HepG2 (cell line): ENCODE results near the gene SMIM13. TPM values are rescaled to one million over a fixed set of nuclear protein-coding genes. Genes with fewer than 3 reads are reported as not detected.

Experiments
- ATAC-seq: fragments of 200-7000 bp; cut with Tn5 transposase; 3 replicates; pipeline ENCODE4 v1.9.1; 2020; ENCODE audit warnings: mild to moderate bottlenecking, moderate library complexity
- BruUV-seq: library from RNA; stranded (reverse); fragments of 400-500 nt; replicated peaks from 2 replicates; lab custom pipeline; 2021; lab: Mats Ljungman, UMichigan
- CTCF ChIA-PET: fragments of 300-600 bp; formaldehyde crosslinking; extraction: SDS; loops from one replicate; lab custom pipeline; 2021; ENCODE audit warnings: low total read pairs, inconsistent platforms, low intra/inter-chr PET ratio; lab: Yijun Ruan, JAX
- POLR2A ChIA-PET: fragments of 350-600 bp; sonication (Branson Sonifier 250); formaldehyde crosslinking; loops from one replicate; lab custom pipeline; 2020; ENCODE audit warnings: antibody characterized with exemption, inconsistent platforms; lab: Yijun Ruan, JAX
- DNase-seq: peaks from one replicate; pipeline ENCODE4 v3.0.0-alpha.2; 2015; ENCODE audit warnings: low spot score
- FAIRE-seq: peaks from 3 replicates; lab custom pipeline; 2011; peaks lifted over from hg19 to GRCh38; lab: Jason Lieb, UNC
- H2AFZ ChIP-seq: one replicate; pipeline ENCODE4 v1.6.1; 2011; ENCODE audit warnings: low read length, inconsistent platforms
- H3K27ac ChIP-seq: fragments of 300-600 bp; 3 replicates; pipeline ENCODE4 v1.8.0; 2011; ENCODE audit warnings: mixed run types, mild to moderate bottlenecking, mixed read lengths, low read length, inconsistent platforms; ENCODE audit not compliant: insufficient read depth; ENCODE audit errors: extremely low read length
- H3K27me3 ChIP-seq, 2 experiments: fragments of 200-600 bp in 1 of 2; 2 replicates in 1 of 2; 3 replicates in 1 of 2; pipeline versions ENCODE4 v1.6.0 to v1.8.0; 2011; ENCODE audit warnings: low read length in 2 of 2, mild to moderate bottlenecking in 2 of 2, moderate library complexity in 2 of 2, inconsistent platforms in 1 of 2; ENCODE audit not compliant: insufficient read depth in 2 of 2, control insufficient read depth in 1 of 2
- H3K36me3 ChIP-seq, 2 experiments: fragments of 200-600 bp in 1 of 2; replicated peaks in 1 of 2; 2 replicates in 1 of 2; 3 replicates in 1 of 2; pipeline versions ENCODE4 v1.5.1 to v1.8.0; 2011; ENCODE audit warnings: low read length in 2 of 2, inconsistent platforms in 1 of 2; ENCODE audit not compliant: insufficient read depth in 2 of 2, control insufficient read depth in 1 of 2
- H3K4me1 ChIP-seq: 2 replicates; pipeline ENCODE4 v1.5.1; 2012; ENCODE audit warnings: low read length, inconsistent platforms; ENCODE audit not compliant: insufficient read depth
- H3K4me2 ChIP-seq: 2 replicates; pipeline ENCODE4 v1.6.0; 2011; ENCODE audit warnings: low read depth, low read length, inconsistent platforms
- H3K4me3 ChIP-seq, 3 experiments: fragments of 200-600 bp in 1 of 3; sonication (generic), shearing (Covaris generic) in 1 of 3; replicated peaks in 1 of 3; 2 replicates each; pipeline ENCODE4 v1.5.1; 2011 to 2016; ENCODE audit warnings: low read length in 3 of 3, inconsistent platforms in 2 of 3, low read depth in 2 of 3, mild to moderate bottlenecking in 2 of 3, control low read depth in 1 of 3, mixed read lengths in 1 of 3; ENCODE audit not compliant: insufficient read depth in 1 of 3
- H3K79me2 ChIP-seq: one replicate; pipeline ENCODE4 v1.6.1; 2011; ENCODE audit warnings: low read length, inconsistent platforms; ENCODE audit not compliant: insufficient read depth
- H3K9ac ChIP-seq: 2 replicates; pipeline ENCODE4 v1.6.0; 2011; ENCODE audit warnings: mild to moderate bottlenecking, low read depth, low read length, inconsistent platforms; ENCODE audit not compliant: insufficient read depth
- H3K9me3 ChIP-seq: 2 replicates; pipeline ENCODE4 v1.5.1; 2012; ENCODE audit warnings: mild to moderate bottlenecking, low read length
- H4K20me1 ChIP-seq: 2 replicates; pipeline ENCODE4 v1.6.0; 2011; ENCODE audit warnings: inconsistent platforms, mild to moderate bottlenecking, low read length, moderate library complexity; ENCODE audit not compliant: insufficient read depth
- FLYWCH1 ChIP-seq: sonication (generic); formaldehyde crosslinking; IDR thresholded peaks from 2 replicates; pipeline ENCODE4 v1.8.1; 2023; ENCODE audit warnings: mild to moderate bottlenecking, missing genetic modification reagents
- HHEX ChIP-seq: IDR thresholded peaks from 2 replicates; pipeline ENCODE4 v1.6.1; 2016; ENCODE audit warnings: control low read depth
- SOX6 ChIP-seq, 2 experiments: fragments of 450-650 bp in 1 of 2; sonication (generic) in 1 of 2; formaldehyde crosslinking in 1 of 2; IDR thresholded peaks; 2 replicates each; pipeline versions ENCODE4 v1.4.0 to v1.6.1; 2017 to 2020; ENCODE audit warnings: antibody characterized with exemption in 1 of 2, mild to moderate bottlenecking in 1 of 2, missing genetic modification reagents in 1 of 2
- ZKSCAN5 ChIP-seq: sonication (generic); formaldehyde crosslinking; IDR thresholded peaks from 2 replicates; pipeline ENCODE4 v1.5.1; 2020; ENCODE audit warnings: mild to moderate bottlenecking, missing genetic modification reagents
- WGBS: methylation state at CpG from one replicate; pipeline ENCODE4 v1.1.6; 2017; ENCODE audit warnings: low lambda C conversion rate; 5-methylcytosine and 5-hydroxymethylcytosine counted together
- in situ Hi-C: cut with HindIII; loops from 2 replicates; pipeline ENCODE4 v1.10.0; 2017; ENCODE audit warnings: low pct_unique_long_range_greater_than_20kb; ENCODE audit not compliant: extremely low pct_ligation_motif_present
- intact Hi-C: fragments of 100-400 bp; cut with micrococcal nuclease; formaldehyde crosslinking; loops from one replicate; pipeline ENCODE4 v1.10.0; 2022; ENCODE audit not compliant: unreplicated experiment
- polyA plus RNA-seq, 8 experiments: library from polyadenylated mRNA; depleted of rRNA in 3 of 8; stranded (reverse) in 7 of 8; unstranded in 1 of 8; fragments of >200 nt; fragmentation: Illumina TruSeq in 4 of 8; extraction: Trizol in 4 of 8; gene quantifications; 2 replicates each; pipeline versions ENCODE4 v1.2.1 to v1.2.3, GENCODE V29; 2011 to 2016; ENCODE audit warnings: low read depth in 4 of 8, missing spikeins in 1 of 8, mixed read lengths in 1 of 8; ENCODE audit not compliant: insufficient read depth in 1 of 8
- total RNA-seq, 5 experiments: library from RNA; depleted of rRNA; stranded (reverse); fragments of >200 nt; fragmentation: Illumina TruSeq; extraction: Trizol; gene quantifications; 2 replicates each; pipeline ENCODE4 v1.2.3, GENCODE V29; 2016; ENCODE audit warnings: low read depth in 1 of 5
- TF ChIP-seq, protein P1 (sequence below): sonication (generic); formaldehyde crosslinking; IDR thresholded peaks from 2 replicates; pipeline ENCODE4 v1.8.0; 2022; ENCODE audit warnings: mild to moderate bottlenecking, missing genetic modification reagents, moderate library complexity
- TF ChIP-seq, protein P2 (sequence below): sonication (generic); formaldehyde crosslinking; IDR thresholded peaks from 2 replicates; pipeline ENCODE4 v1.9.0; 2021; ENCODE audit warnings: missing genetic modification reagents, borderline replicate concordance
- TF ChIP-seq, protein P3 (sequence below): sonication (generic); formaldehyde crosslinking; IDR thresholded peaks from 2 replicates; pipeline ENCODE4 v1.5.0; 2020; ENCODE audit warnings: mild to moderate bottlenecking, missing genetic modification reagents
- TF ChIP-seq, protein P4 (sequence below): sonication (generic); formaldehyde crosslinking; IDR thresholded peaks from 2 replicates; pipeline ENCODE4 v1.4.0; 2020; ENCODE audit warnings: missing genetic modification reagents
- TF ChIP-seq, protein P5 (sequence below): sonication (generic); formaldehyde crosslinking; IDR thresholded peaks from 2 replicates; pipeline ENCODE4 v1.4.0; 2020; ENCODE audit warnings: missing genetic modification reagents

Gene SMIM13
- total and polyA plus RNA-seq, 2 of the 13 experiments (the other 11 are each of a cell fraction or from before 2014, with no cell fraction given): 2.7 to 10.2 TPM

DNA sequence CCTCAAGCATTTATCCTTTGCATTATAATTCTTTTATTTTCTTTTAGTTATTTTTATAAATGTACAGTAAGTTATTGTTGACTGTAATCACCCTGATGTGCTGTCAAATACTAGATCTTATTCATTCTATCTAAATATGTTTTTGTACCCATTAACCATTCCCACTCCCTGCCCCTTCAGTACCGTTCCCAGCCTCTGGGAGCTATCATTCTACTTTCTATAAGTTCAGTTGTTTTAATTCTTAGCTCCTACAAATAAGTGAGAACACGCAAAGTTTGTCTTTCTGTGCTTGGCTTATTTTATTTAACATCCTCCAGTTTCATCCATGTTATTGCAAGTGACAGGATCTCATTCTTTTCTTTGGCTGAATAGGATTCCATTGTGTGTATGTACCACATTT is 30.3 kb downstream of the SMIM13 start:
- TF ChIP-seq HHEX (CRISPR knock-in tag) (no peak), SOX6 (IDR thresholded peaks at IDR 0.05) (no peak), SOX6 (CRISPR knock-in tag; IDR thresholded peaks at IDR 0.05) (no peak), ZKSCAN5 (CRISPR knock-in tag) (no peak)
- TF ChIP-seq, protein P1, sequence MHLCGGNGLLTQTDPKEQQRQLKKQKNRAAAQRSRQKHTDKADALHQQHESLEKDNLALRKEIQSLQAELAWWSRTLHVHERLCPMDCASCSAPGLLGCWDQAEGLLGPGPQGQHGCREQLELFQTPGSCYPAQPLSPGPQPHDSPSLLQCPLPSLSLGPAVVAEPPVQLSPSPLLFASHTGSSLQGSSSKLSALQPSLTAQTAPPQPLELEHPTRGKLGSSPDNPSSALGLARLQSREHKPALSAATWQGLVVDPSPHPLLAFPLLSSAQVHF (CRISPR knock-in tag): no peak
- TF ChIP-seq, protein P2, sequence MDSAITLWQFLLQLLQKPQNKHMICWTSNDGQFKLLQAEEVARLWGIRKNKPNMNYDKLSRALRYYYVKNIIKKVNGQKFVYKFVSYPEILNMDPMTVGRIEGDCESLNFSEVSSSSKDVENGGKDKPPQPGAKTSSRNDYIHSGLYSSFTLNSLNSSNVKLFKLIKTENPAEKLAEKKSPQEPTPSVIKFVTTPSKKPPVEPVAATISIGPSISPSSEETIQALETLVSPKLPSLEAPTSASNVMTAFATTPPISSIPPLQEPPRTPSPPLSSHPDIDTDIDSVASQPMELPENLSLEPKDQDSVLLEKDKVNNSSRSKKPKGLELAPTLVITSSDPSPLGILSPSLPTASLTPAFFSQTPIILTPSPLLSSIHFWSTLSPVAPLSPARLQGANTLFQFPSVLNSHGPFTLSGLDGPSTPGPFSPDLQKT (CRISPR knock-in tag): no peak
- no TSS peak for BruUV-seq
- peaks cover 58% of the 10 kb centered on the region for H3K79me2 ChIP-seq

DNA sequence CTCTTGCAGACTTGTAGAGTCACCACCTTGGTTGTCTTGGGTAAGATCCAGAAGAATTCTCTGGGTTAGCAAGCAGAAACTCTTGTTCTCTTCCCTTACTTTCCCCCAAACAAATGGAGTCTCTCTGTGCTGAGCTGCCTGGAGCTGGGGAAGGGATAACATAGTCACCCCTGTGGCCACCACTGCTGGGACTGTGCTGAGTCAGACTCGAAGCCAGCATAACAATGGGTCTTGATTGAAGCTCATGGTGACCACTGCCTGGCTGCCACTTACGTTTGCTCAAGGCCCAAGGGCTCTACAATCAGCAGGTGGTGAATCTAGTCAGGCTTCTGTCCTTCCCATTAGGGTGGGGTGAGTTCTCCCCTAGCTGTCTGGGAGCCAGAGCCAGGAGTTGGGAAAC is 33.2 kb downstream of the SMIM13 start:
- WGBS: 73% methylated on average over 2 of the region's 2 CpGs
- Histone ChIP-seq H4K20me1 (no peaks in the 10 kb centered on the region), H2AFZ (no peak overlapping the region), H3K4me1 (peaks cover 18% of the 10 kb centered on the region), H3K27me3 (no peaks in the 10 kb centered on the region), H3K36me3 (peaks cover 3 to 9% of the 10 kb centered on the region in 2 experiments; a peak in 3 of 5 replicates), H3K27ac (no peak overlapping the region), H3K9ac (no peak overlapping the region), H3K4me3 (no peak overlapping the region), H3K79me2 (peaks cover 62% of the 10 kb centered on the region), H3K4me2 (no peak overlapping the region), H3K9me3 (no peaks in the 10 kb centered on the region)
- ChIA-PET POLR2A (interaction anchor here (1.4 kb wide), 1 partner anchor 33 kb away, joined by 5 read pairs; the partner anchor contains the start of gene SMIM13), CTCF (no interaction called here)
- no TSS peak for BruUV-seq
- FAIRE-seq (no peak), ATAC-seq (peak; percentile 57), DNase-seq (peak; percentile 31)
- in situ Hi-C loops (no loop called here), intact Hi-C loops (no loop called here)
- TF ChIP-seq, protein P3, sequence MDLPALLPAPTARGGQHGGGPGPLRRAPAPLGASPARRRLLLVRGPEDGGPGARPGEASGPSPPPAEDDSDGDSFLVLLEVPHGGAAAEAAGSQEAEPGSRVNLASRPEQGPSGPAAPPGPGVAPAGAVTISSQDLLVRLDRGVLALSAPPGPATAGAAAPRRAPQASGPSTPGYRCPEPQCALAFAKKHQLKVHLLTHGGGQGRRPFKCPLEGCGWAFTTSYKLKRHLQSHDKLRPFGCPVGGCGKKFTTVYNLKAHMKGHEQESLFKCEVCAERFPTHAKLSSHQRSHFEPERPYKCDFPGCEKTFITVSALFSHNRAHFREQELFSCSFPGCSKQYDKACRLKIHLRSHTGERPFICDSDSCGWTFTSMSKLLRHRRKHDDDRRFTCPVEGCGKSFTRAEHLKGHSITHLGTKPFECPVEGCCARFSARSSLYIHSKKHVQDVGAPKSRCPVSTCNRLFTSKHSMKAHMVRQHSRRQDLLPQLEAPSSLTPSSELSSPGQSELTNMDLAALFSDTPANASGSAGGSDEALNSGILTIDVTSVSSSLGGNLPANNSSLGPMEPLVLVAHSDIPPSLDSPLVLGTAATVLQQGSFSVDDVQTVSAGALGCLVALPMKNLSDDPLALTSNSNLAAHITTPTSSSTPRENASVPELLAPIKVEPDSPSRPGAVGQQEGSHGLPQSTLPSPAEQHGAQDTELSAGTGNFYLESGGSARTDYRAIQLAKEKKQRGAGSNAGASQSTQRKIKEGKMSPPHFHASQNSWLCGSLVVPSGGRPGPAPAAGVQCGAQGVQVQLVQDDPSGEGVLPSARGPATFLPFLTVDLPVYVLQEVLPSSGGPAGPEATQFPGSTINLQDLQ (CRISPR knock-in tag): no peak
- TF ChIP-seq FLYWCH1 (CRISPR knock-in tag): no peak
- TF ChIP-seq, protein P4, sequence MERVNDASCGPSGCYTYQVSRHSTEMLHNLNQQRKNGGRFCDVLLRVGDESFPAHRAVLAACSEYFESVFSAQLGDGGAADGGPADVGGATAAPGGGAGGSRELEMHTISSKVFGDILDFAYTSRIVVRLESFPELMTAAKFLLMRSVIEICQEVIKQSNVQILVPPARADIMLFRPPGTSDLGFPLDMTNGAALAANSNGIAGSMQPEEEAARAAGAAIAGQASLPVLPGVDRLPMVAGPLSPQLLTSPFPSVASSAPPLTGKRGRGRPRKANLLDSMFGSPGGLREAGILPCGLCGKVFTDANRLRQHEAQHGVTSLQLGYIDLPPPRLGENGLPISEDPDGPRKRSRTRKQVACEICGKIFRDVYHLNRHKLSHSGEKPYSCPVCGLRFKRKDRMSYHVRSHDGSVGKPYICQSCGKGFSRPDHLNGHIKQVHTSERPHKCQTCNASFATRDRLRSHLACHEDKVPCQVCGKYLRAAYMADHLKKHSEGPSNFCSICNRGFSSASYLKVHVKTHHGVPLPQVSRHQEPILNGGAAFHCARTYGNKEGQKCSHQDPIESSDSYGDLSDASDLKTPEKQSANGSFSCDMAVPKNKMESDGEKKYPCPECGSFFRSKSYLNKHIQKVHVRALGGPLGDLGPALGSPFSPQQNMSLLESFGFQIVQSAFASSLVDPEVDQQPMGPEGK: no peak
- TF ChIP-seq, protein P5, sequence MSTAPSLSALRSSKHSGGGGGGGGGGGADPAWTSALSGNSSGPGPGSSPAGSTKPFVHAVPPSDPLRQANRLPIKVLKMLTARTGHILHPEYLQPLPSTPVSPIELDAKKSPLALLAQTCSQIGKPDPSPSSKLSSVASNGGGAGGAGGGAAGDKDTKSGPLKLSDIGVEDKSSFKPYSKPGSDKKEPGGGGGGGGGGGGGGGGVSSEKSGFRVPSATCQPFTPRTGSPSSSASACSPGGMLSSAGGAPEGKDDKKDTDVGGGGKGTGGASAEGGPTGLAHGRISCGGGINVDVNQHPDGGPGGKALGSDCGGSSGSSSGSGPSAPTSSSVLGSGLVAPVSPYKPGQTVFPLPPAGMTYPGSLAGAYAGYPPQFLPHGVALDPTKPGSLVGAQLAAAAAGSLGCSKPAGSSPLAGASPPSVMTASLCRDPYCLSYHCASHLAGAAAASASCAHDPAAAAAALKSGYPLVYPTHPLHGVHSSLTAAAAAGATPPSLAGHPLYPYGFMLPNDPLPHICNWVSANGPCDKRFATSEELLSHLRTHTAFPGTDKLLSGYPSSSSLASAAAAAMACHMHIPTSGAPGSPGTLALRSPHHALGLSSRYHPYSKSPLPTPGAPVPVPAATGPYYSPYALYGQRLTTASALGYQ (CRISPR knock-in tag): no peak

More for the DNA sequence above, 30.3 kb downstream of the SMIM13 start:
- no peaks in the 10 kb centered on the region for H4K20me1 ChIP-seq
- H3K36me3 ChIP-seq: peaks cover 3 to 9% of the 10 kb centered on the region in 2 experiments; a peak in 3 of 5 replicates
- H3K9me3 ChIP-seq: no peaks in the 10 kb centered on the region
- no peak overlapping the region for H3K9ac ChIP-seq
- peaks cover 33% of the 10 kb centered on the region for H3K4me1 ChIP-seq
- H3K4me3 ChIP-seq: no peak overlapping the region
- H3K27ac ChIP-seq: no peak overlapping the region
- intact Hi-C loops: no loop called here
- WGBS: 96% methylated on average over 2 of the region's 2 CpGs
- H3K27me3 ChIP-seq: no peaks in the 10 kb centered on the region
- ChIA-PET CTCF (no interaction called here), POLR2A (no interaction called here)
- DNase-seq (no peak), ATAC-seq (no peak), FAIRE-seq (no peak)
- H2AFZ ChIP-seq: no peak overlapping the region
- in situ Hi-C loops: no loop called here
- H3K4me2 ChIP-seq: no peak overlapping the region
